IPS-11a (cell line): ENCODE measurements around the gene ANTXR1.

Source experiments
- H3K4me3 ChIP-seq: one replicate; pipeline ENCODE4 v1.5.1; 2013; ENCODE audit warnings: low read depth, low read length, control low read depth

ANTXR1 gene

DNA sequence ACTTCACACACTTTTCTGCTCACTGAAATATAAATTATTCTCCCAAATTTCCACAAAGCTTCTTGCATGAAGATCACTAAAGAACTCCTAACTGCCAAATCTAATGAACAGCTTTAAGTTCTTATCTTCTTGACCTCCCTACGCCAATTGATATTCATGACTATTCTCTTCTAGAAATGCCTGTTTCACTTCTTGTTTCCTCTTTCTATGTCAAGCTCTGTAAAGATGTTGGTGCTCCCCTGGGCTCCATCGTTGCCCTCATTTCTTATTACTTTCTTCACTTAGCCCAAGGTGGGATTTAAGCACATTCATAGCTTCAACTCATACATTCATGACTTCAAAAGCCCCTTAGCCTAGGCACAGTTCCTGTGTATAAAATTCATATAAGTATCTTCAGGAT, 9.2 kb upstream of the ANTXR1 start:
- H3K4me3 ChIP-seq = no peak overlapping the region

DNA sequence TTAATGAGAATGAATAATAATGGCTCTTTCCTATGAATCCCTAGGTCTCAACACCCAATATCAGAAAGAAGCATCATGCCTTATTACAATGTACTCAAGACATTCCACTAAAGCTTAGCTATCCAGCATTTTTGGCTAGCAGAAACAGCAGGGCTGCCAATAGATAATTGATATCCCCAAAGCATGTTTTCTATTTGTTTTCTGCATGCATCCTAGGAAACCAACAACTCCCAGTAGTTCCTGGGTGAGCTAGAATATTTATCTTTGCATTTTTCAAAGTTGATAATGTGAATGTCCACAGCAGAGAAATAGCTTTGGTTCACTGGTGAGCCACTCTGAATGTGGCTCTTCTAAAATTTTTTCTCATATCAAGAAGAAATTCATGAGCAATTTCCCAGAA, 5.8 kb upstream of the ANTXR1 start:
- H3K4me3 ChIP-seq = no peak overlapping the region

DNA sequence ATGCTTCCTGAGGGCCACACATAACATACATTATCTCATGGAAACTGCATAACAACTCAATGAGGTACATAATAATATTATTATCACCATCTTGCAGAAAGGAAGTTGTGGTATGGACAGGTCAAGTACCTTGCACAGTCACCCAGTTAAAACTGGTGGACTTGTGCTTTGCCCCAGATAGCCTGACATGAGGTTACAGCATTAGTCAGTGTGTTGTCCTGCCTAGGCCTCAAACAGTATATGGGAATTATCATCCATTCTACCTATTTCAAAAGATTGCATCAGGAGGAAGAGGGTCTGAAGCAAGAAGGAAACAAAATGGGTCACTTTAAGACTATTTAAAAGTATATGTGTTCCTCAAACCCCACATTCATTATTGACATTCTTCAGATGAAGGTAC, 5.4 kb upstream of the ANTXR1 start:
- no peak overlapping the region for H3K4me3 ChIP-seq

DNA sequence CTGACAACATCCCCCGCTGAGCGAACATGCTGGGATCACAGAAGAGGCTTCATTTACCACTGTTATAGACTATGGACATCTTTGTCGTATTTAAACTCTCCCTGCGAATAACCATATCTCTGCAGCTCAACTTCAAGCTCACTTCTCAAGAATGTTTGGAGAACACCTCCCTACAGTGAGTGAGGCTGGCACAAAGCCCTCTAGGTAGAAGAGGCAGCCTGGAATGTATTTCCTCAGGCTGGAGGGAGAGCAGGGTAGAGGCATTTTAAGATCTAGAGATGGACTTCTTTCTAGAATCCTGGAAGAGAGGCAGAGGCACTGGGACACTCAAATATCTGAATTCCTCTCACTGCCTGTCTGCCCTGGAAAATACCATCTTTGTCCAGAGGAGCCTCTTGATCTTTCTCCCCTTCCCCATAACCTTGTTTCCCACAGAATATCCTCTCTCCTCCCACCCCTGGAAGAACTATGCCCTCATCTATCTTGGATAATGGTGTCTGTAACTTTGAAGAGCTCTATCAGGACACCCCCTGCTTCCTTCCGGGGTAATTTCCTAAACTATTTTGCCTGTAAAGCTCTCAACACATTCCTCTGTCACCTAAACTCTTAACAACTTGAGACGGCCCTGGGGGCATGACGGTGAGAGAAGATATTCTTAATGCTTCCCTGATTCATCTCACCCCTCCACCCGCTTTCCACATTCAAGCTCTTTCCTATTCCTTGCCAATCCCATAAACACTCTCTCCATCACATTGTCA, 2.4 kb upstream of the ANTXR1 start:
- H3K4me3 ChIP-seq = no peak overlapping the region

DNA sequence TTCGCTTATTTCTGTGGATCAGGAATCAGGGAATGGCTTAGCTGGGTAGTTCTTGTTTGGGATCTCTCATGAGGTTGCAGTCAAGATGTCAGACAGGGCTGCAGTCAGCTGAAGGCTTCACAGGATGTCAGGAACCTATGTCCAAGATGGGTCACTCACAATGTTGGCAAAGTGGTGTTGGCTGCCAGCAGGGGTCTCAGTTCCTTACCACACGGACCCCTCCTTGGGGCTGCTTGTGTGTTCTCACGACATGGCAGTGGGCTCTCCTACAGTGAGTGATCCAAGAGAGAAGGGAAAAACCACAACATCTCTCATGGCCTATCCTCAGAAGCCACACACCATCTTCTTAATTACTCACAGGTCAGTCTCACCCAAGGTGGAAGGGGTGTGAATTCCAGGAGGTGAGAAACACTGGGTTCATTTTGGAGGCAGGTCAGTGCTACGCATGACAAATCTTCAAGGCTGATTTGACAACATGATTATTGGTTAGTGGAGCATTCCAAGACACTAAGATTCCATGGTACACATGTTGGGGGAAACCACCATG, 1.3 kb upstream of the ANTXR1 start:
- no peak overlapping the region for H3K4me3 ChIP-seq

- H3K4me3 ChIP-seq = peak overlapping the region; percentile 88
Observed at GRCh38 chr2:69012310-69013141, 453 bp upstream of the ANTXR1 start.

DNA sequence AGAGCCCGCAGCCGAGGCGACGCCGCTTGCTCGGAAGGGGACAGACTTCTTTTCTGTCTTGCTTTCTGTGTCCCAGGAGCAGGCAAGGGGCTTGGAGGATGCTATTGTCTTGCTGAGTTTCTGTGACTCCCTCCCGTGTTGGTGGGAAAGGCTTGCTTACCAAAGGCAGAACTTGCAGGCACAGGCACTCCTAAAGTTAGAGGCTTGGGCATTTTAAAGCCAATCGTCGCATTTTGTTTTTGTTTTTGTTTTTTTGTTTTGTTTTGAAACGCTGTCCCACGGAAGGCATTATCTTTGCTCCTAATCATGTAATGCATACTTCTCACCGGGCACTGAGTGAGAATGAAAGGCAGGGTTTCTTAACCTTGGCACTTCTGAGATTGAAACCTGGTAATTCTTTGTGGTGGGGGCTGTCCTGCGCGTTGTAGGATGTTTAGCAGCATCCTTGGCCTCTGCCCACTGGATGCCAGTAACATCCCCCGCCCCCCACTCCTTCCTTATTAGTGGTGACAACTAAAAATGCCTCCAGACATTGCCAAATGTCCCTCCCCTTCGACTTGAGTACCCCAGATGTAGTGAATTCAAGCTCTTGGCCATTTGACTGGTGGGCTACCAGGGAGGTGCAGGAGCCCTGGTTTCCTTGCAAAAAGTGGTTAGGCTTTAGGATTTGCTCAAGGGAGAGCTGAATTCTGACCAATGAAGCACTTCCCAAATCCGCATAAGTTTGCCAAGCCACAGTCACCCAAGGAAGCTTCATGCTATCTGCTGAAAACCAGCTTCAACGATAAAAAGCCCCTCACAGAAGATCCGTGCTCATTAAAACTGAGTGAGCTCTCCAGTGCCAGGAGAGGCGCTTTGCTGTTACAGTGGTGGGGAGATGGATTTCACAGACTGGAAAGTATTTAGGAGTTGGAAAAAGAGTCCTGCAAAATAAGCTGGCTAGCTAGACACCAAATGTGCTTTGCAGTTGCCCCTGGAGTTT, 1.2 kb downstream of the ANTXR1 start:
- H3K4me3 ChIP-seq = peak overlapping the region; percentile 88

DNA sequence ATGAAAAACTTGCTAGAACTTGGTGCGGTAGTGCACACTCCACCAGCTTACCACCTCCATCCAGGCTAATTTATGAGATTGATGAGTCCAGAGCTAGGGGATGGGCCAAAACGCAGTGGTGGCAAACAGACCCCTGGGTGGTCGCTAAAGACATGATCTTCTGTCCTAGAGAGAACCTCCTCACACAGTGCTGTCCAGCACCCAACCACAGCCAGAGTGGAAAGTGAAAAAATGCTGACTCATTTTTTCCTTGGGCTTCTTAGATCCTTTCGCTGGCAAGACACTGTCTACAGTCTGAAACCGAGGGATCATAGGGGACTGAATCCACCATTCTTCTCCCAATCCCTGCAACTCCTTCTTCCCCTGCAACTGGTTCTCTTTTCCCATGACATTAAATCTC, 4.1 kb downstream of the ANTXR1 start:
- no peak overlapping the region for H3K4me3 ChIP-seq

DNA sequence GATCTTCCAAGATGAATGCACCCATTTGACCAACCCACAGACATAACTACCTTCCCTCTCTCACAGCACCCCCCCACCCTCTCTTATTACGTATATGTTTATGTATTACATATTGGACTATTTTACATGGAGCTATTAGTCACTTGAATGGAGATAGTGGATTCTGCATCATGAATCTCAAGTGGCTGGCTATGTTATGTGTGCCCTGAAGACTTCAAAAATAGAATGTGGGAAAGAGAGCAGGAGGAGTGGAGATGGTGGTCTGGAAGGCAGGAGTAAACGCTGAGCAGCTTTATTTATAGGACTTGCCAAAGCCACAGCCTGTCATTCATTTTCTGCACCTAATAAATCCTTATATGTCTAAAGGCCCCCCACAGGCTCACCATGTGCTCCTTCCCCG, 4.9 kb downstream of the ANTXR1 start:
- H3K4me3 ChIP-seq = no peak overlapping the region

DNA sequence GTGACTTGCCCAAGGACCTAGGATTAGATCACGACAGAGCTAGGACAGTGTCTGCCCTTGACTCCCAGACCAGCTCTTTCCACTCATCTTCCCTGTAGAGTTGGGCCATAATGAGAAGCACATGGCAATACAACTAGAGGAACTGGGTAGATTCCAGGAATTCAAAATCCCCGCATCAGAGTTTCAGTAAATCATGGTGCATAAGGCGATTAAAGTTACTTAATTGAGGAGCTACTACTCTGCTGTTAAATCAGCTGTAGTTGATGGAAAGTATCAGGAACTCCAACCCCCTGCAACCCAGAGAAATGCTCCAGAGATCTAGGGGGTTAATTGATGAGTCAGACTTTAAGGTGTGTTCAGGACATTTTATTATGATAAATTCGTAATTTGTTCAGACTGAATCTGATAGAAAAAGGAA, 5.7 kb downstream of the ANTXR1 start:
- H3K4me3 ChIP-seq = no peak overlapping the region

GRCh38 chr2:69020496-69021426, 7.8 kb downstream of the ANTXR1 start:
- H3K4me3 ChIP-seq = no peak overlapping the region

DNA sequence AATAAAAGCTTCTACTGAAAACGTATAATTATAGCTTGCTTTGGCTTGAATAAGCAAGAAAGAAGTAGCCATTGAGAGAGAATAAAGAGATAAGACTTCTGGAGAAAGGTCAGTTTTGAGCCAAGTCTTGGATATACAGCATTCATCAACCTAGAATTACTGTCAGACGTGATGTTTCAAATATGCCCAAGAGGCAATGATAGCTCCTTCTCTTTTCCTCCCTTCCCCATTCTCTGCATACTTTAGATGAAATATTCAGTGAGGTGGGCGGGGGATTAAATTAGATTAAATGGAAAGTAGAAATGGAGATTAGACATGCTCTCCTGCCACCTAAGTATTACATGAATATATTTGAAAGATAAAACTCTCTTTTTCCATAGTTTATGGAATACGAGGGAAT, 8.7 kb downstream of the ANTXR1 start:
- no peak overlapping the region for H3K4me3 ChIP-seq

- no peak overlapping the region for H3K4me3 ChIP-seq
Observed at GRCh38 chr2:69022548-69022947, 9.6 kb downstream of the ANTXR1 start.

GRCh38 chr2:69023236-69023635, 10.3 kb downstream of the ANTXR1 start:
- no peak overlapping the region for H3K4me3 ChIP-seq

DNA sequence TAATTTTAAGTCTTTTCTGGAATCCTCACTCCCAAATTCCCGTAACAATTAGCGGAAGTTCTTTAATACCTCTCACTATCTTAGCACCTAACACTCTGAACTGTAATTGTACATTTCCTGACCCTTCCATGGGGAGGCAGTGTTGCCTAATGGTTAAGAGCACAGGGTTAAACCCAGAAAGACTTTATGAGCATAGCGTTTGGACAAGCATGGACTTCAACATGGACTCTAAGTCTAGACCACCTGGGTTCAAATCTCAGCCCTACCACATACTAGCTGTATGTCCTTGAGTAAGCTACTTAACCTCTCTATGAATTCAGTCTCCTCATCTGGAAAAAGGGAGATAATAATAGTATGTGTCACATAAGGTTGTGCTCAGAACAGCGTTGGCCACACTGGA, 13.0 kb downstream of the ANTXR1 start:
- H3K4me3 ChIP-seq = no peak overlapping the region

- no peak overlapping the region for H3K4me3 ChIP-seq
Observed at GRCh38 chr2:69026691-69027459, 13.9 kb downstream of the ANTXR1 start.

GRCh38 chr2:69030800-69031428, 17.9 kb downstream of the ANTXR1 start:
- no peak overlapping the region for H3K4me3 ChIP-seq

- no peak overlapping the region for H3K4me3 ChIP-seq
Observed at GRCh38 chr2:69031466-69031865, 18.5 kb downstream of the ANTXR1 start.

- no peak overlapping the region for H3K4me3 ChIP-seq
Observed at GRCh38 chr2:69032336-69032735, 19.4 kb downstream of the ANTXR1 start.
